HG03060 (cell line): ENCODE results near the gene RBMS1.

ENCODE experiments used
- ATAC-seq: cut with Tn5 transposase; IDR thresholded peaks from one replicate; pipeline ENCODE4 v1.9.1; 2021; ENCODE audit warnings: low read depth, moderate number of reproducible peaks; ENCODE audit not compliant: unreplicated experiment

RBMS1 gene

GRCh38 chr2:160317181-160318099, 176.2 kb downstream of the RBMS1 start:
- no peak for ATAC-seq

GRCh38 chr2:160315337-160315736, 178.3 kb downstream of the RBMS1 start:
- no peak for ATAC-seq

- no peak for ATAC-seq
These were observed 183.3 kb downstream of the RBMS1 start for GRCh38 chr2:160310118-160310828.

GRCh38 chr2:160309585-160309984, 184.0 kb downstream of the RBMS1 start:
- ATAC-seq, result no peak

- no peak for ATAC-seq
These were observed 184.7 kb downstream of the RBMS1 start for GRCh38 chr2:160308915-160309314.

GRCh38 chr2:160308476-160308875, 185.1 kb downstream of the RBMS1 start:
- ATAC-seq, result no peak

GRCh38 chr2:160306985-160307384, 186.6 kb downstream of the RBMS1 start:
- no peak for ATAC-seq

- ATAC-seq, result no peak
These were observed 188.4 kb downstream of the RBMS1 start for GRCh38 chr2:160305081-160305750.

GRCh38 chr2:160303527-160303926, 190.1 kb downstream of the RBMS1 start:
- no peak for ATAC-seq

- ATAC-seq, result no peak
These were observed 190.5 kb downstream of the RBMS1 start for GRCh38 chr2:160303076-160303475.

- ATAC-seq, result no peak
These were observed 192.2 kb downstream of the RBMS1 start for GRCh38 chr2:160301420-160301819.

- ATAC-seq, result no peak
These were observed 193.4 kb downstream of the RBMS1 start for GRCh38 chr2:160300203-160300602.

- ATAC-seq, result no peak
These were observed 194.1 kb downstream of the RBMS1 start for GRCh38 chr2:160299540-160299939.

GRCh38 chr2:160298960-160299359, 194.6 kb downstream of the RBMS1 start:
- ATAC-seq, result no peak

- ATAC-seq, result no peak
These were observed 197.9 kb downstream of the RBMS1 start for GRCh38 chr2:160295519-160296207.

- no peak for ATAC-seq
These were observed 198.7 kb downstream of the RBMS1 start for GRCh38 chr2:160294889-160295288.

GRCh38 chr2:160294339-160294803, 199.2 kb downstream of the RBMS1 start:
- ATAC-seq, result peak; percentile 72

- no peak for ATAC-seq
These were observed 200.1 kb downstream of the RBMS1 start for GRCh38 chr2:160293391-160294091.

GRCh38 chr2:160292225-160292624, 201.4 kb downstream of the RBMS1 start:
- no peak for ATAC-seq

GRCh38 chr2:160291382-160291781, 202.2 kb downstream of the RBMS1 start:
- no peak for ATAC-seq
